Activated CD4-positive, alpha-beta memory T cell treated with anti-CD3 and anti-CD28 coated beads, Interleukin-2, amount 10 ng/mL, durations not matched to agents 7 days and 5 days (primary cell): ENCODE measurements around the gene ZDBF2. TPM values are rescaled to one million over a fixed set of nuclear protein-coding genes. Genes with fewer than 3 reads are reported as not detected.
A peak's percentile ranks its signal among the peaks of the same experiment; 100 is the strongest.
"Not testable (repeated sequence)": the region's sequence is repeated elsewhere in the genome, so short reads cannot be mapped to it uniquely, and the experiment has no call there.

ENCODE experiments used
- CTCF ChIA-PET: fragments of 350-600 bp; sonication (Branson Sonifier 250); formaldehyde crosslinking; loops from one replicate; lab custom pipeline; 2021; ENCODE audit warnings: antibody characterized with exemption, inconsistent platforms; lab: Charles Lee
- POLR2A ChIA-PET: fragments of 350-600 bp; sonication (Branson Sonifier 250); formaldehyde crosslinking; loops from one replicate; lab custom pipeline; 2021; ENCODE audit warnings: antibody characterized with exemption; lab: Charles Lee
- DNase-seq: peaks from one replicate; pipeline ENCODE4 v3.0.0-alpha.2; 2020
- H3K27ac Mint-ChIP-seq: one replicate; pipeline ENCODE4 v1.8.0; 2021; ENCODE audit warnings: mild to moderate bottlenecking, mixed read lengths
- H3K27me3 Mint-ChIP-seq: one replicate; pipeline ENCODE4 v1.8.0; 2021; ENCODE audit warnings: mixed read lengths
- H3K36me3 Mint-ChIP-seq: one replicate; pipeline ENCODE4 v1.8.0; 2021; ENCODE audit warnings: low read depth, mixed read lengths
- H3K4me1 Mint-ChIP-seq: one replicate; pipeline ENCODE4 v1.8.0; 2021; ENCODE audit warnings: mixed read lengths
- H3K4me3 Mint-ChIP-seq: one replicate; pipeline ENCODE4 v1.8.0; 2021; ENCODE audit warnings: mild to moderate bottlenecking, mixed read lengths
- H3K9me3 Mint-ChIP-seq: one replicate; pipeline ENCODE4 v1.8.0; 2021; ENCODE audit warnings: mixed read lengths
- total RNA-seq, 2 experiments: library from RNA; stranded (reverse); gene quantifications; one replicate each; pipeline ENCODE4 v1.2.3, GENCODE V29; 2021

ZDBF2 gene
- total RNA-seq, 2 experiments from 2014 or later: 13.2 to 15.6 TPM

- POLR2A ChIA-PET: no interaction called here
- CTCF ChIA-PET: no interaction called here
- H3K4me3 Mint-ChIP-seq: no peak overlapping the region
These were observed 8.0 kb upstream of the ZDBF2 start for GRCh38 chr2:206266130-206267125.

GRCh38 chr2:206267567-206267966 is 6.9 kb upstream of the ZDBF2 start:
- Mint-ChIP-seq H3K27me3 (peaks cover 75% of the 10 kb centered on the region), H3K27ac (no peak overlapping the region), H3K9me3 (no peaks in the 10 kb centered on the region), H3K4me1 (peaks cover 6% of the 10 kb centered on the region), H3K4me3 (no peak overlapping the region), H3K36me3 (peaks cover 3% of the 10 kb centered on the region)
- POLR2A ChIA-PET: no interaction called here
- CTCF ChIA-PET: no interaction called here
- DNase-seq: no peak

More at GRCh38 chr2:206266130-206267125, 8.0 kb upstream of the ZDBF2 start:
- Mint-ChIP-seq H3K9me3 (no peaks in the 10 kb centered on the region), H3K36me3 (peaks cover 3% of the 10 kb centered on the region), H3K27ac (no peak overlapping the region), H3K4me1 (peaks cover 6% of the 10 kb centered on the region), H3K27me3 (peaks cover 69% of the 10 kb centered on the region)
- DNase-seq: no peak

- CTCF ChIA-PET: no interaction called here
- H3K4me3 Mint-ChIP-seq: no peak overlapping the region
- no peaks in the 10 kb centered on the region for H3K9me3 Mint-ChIP-seq
- H3K36me3 Mint-ChIP-seq: peaks cover 10% of the 10 kb centered on the region
- H3K4me1 Mint-ChIP-seq: peaks cover 17% of the 10 kb centered on the region
- H3K27me3 Mint-ChIP-seq: peaks cover 70% of the 10 kb centered on the region
- no peak for DNase-seq
- no peak overlapping the region for H3K27ac Mint-ChIP-seq
- POLR2A ChIA-PET: no interaction called here
These were observed 3.4 kb upstream of the ZDBF2 start for GRCh38 chr2:206271065-206271464.

- Mint-ChIP-seq H3K9me3 (no peaks in the 10 kb centered on the region), H3K36me3 (peaks cover 12% of the 10 kb centered on the region), H3K27ac (peak overlapping the region; percentile 0), H3K4me3 (peak overlapping the region; percentile 77), H3K4me1 (peaks cover 20% of the 10 kb centered on the region), H3K27me3 (peaks cover 58% of the 10 kb centered on the region)
- ChIA-PET POLR2A (interaction anchor here (1.0 to 1.7 kb wide), 2 partner anchors 113 to 114 kb away, joined by 4 to 7 read pairs; partner anchors contain the start of genes EEF1B2 and NDUFS1), CTCF (interaction anchor here (0.9 kb wide), 2 partner anchors 10 to 13 kb away, joined by 3 to 4 read pairs; no protein-coding TSS in a partner anchor)
- no peak for DNase-seq
These were observed 558 bp upstream of the ZDBF2 start for GRCh38 chr2:206273905-206274304.

- DNase-seq: peak; percentile 31
- POLR2A ChIA-PET: interaction anchor here (0.9 to 1.0 kb wide), 3 partner anchors 16 to 191 kb away, joined by 3 to 10 read pairs (median 4); partner anchors contain the start of genes EEF1B2 and NDUFS1
- peaks cover 54% of the 10 kb centered on the region for H3K27me3 Mint-ChIP-seq
- peaks cover 12% of the 10 kb centered on the region for H3K36me3 Mint-ChIP-seq
- peaks cover 20% of the 10 kb centered on the region for H3K4me1 Mint-ChIP-seq
- H3K9me3 Mint-ChIP-seq: no peaks in the 10 kb centered on the region
- H3K4me3 Mint-ChIP-seq: peak overlapping the region; percentile 83
- CTCF ChIA-PET: interaction anchor here (0.9 kb wide), 1 partner anchor 16 kb away, joined by 3 read pairs; no protein-coding TSS in a partner anchor
- H3K27ac Mint-ChIP-seq: peak overlapping the region; percentile 76
These were observed 1.0 kb downstream of the ZDBF2 start for GRCh38 chr2:206275312-206276055.

- POLR2A ChIA-PET: interaction anchor here (1.0 kb wide), 1 partner anchor 17 kb away, joined by 4 read pairs; no protein-coding TSS in a partner anchor
- Mint-ChIP-seq H3K4me1 (peaks cover 20% of the 10 kb centered on the region), H3K27ac (no peak overlapping the region), H3K27me3 (peaks cover 47% of the 10 kb centered on the region), H3K36me3 (peaks cover 12% of the 10 kb centered on the region), H3K9me3 (no peaks in the 10 kb centered on the region), H3K4me3 (peak overlapping the region; percentile 83)
- DNase-seq: no peak
- CTCF ChIA-PET: interaction anchor here (0.9 kb wide), 1 partner anchor 17 kb away, joined by 3 read pairs; no protein-coding TSS in a partner anchor
These were observed 1.9 kb downstream of the ZDBF2 start for GRCh38 chr2:206276169-206276942.

- Mint-ChIP-seq H3K36me3 (peaks cover 18% of the 10 kb centered on the region), H3K27ac (no peak overlapping the region), H3K4me1 (peaks cover 20% of the 10 kb centered on the region), H3K4me3 (no peak overlapping the region), H3K9me3 (no peaks in the 10 kb centered on the region), H3K27me3 (peaks cover 38% of the 10 kb centered on the region)
- POLR2A ChIA-PET: no interaction called here
- no peak for DNase-seq
- CTCF ChIA-PET: no interaction called here
These were observed 3.0 kb downstream of the ZDBF2 start for GRCh38 chr2:206277503-206277902.

GRCh38 chr2:206282746-206283145 is 8.3 kb downstream of the ZDBF2 start:
- no peak for DNase-seq
- H3K36me3 Mint-ChIP-seq: peaks cover 32% of the 10 kb centered on the region
- H3K27me3 Mint-ChIP-seq: peaks cover 7% of the 10 kb centered on the region
- H3K4me1 Mint-ChIP-seq: no peaks in the 10 kb centered on the region
- H3K4me3 Mint-ChIP-seq: no peak overlapping the region
- H3K27ac Mint-ChIP-seq: no peak overlapping the region
- ChIA-PET POLR2A (no interaction called here), CTCF (no interaction called here)
- peaks cover 13% of the 10 kb centered on the region for H3K9me3 Mint-ChIP-seq

GRCh38 chr2:206287197-206287596 is 12.7 kb downstream of the ZDBF2 start:
- Mint-ChIP-seq H3K27me3 (no peaks in the 10 kb centered on the region), H3K4me3 (no peak overlapping the region), H3K4me1 (no peaks in the 10 kb centered on the region), H3K36me3 (peaks cover 59% of the 10 kb centered on the region), H3K27ac (no peak overlapping the region), H3K9me3 (peaks cover 17% of the 10 kb centered on the region)
- ChIA-PET CTCF (no interaction called here), POLR2A (no interaction called here)
- no peak for DNase-seq

- ChIA-PET CTCF (interaction anchor here (0.6 to 0.7 kb wide), 2 partner anchors 274 to 1979 kb away, joined by 3 read pairs; no protein-coding TSS in a partner anchor), POLR2A (no interaction called here)
- H3K4me3 Mint-ChIP-seq: no peak overlapping the region
- DNase-seq: no peak
- no peaks in the 10 kb centered on the region for H3K4me1 Mint-ChIP-seq
- peaks cover 48% of the 10 kb centered on the region for H3K36me3 Mint-ChIP-seq
- H3K27ac Mint-ChIP-seq: no peak overlapping the region
- no peaks in the 10 kb centered on the region for H3K27me3 Mint-ChIP-seq
- peaks cover 17% of the 10 kb centered on the region for H3K9me3 Mint-ChIP-seq
These were observed 14.9 kb downstream of the ZDBF2 start for GRCh38 chr2:206289391-206289790.

- no peaks in the 10 kb centered on the region for H3K27me3 Mint-ChIP-seq
- CTCF ChIA-PET: no interaction called here
- no peak for DNase-seq
These were observed 21.7 kb downstream of the ZDBF2 start for GRCh38 chr2:206296128-206296527.

GRCh38 chr2:206299608-206300007 is 25.1 kb downstream of the ZDBF2 start:
- peaks cover 12% of the 10 kb centered on the region for H3K36me3 Mint-ChIP-seq
- DNase-seq, POLR2A ChIA-PET, H3K27me3 Mint-ChIP-seq, CTCF ChIA-PET, H3K4me3 Mint-ChIP-seq, H3K9me3 Mint-ChIP-seq, H3K4me1 Mint-ChIP-seq, H3K27ac Mint-ChIP-seq: not testable (repeated sequence)

More at GRCh38 chr2:206296128-206296527, 21.7 kb downstream of the ZDBF2 start:
- POLR2A ChIA-PET: no interaction called here
- Mint-ChIP-seq H3K36me3 (peaks cover 16% of the 10 kb centered on the region), H3K4me1 (no peaks in the 10 kb centered on the region), H3K27ac (no peak overlapping the region), H3K9me3 (no peaks in the 10 kb centered on the region), H3K4me3 (no peak overlapping the region)
